Pulmonary artery endothelial cell (primary cell): ENCODE data around the gene ZBTB32. TPM values are rescaled to one million over a fixed set of nuclear protein-coding genes. Genes with fewer than 3 reads are reported as not detected.

Source experiments
- DNase-seq: peaks from one replicate; pipeline ENCODE4 v3.0.0-alpha.2; 2011; ENCODE audit warnings: low read depth, low spot score
- total RNA-seq: library from RNA; depleted of rRNA; stranded (reverse); fragments of >200 nt; gene quantifications from 2 replicates; pipeline ENCODE4 v1.2.3, GENCODE V29; 2014

ZBTB32 gene
- total RNA-seq, 1 donor from 2014 or later: not detected

DNA sequence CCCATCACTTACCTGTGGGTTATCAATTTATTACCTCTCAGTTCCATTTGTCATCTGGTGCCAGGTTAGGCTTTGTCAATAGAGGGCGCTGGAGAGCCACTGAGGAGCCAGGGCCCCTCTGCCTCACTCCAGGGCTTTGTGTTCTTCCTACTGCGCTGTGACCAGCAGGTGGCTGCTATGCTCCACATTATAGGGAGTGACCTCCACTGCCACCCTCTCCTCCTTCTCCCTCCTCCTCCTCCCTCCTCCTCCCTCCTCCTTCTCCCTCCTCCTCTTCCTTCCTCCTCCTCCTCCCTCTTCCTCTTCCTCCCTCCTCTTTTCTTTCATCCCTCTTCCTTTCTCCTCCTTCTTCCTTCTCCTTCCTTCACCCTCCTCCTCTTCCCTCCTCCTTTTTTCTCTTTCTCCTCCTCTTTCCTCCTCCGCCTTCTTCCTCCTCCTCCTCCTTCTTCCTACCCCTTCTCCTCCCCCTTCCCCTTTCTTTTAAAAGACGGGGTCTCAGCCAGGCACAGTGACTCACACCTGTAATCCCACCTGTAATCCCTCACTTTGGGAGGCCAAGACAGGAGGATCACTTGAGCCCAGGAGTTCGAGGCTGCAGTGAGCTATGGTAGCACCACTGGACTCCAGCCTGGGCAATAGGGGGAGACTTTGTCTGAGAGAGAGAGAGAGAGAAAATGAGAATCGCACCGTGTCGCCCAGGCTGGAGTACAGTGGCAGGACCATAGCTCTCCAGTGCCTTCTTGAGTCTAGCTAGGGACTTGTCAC lies 10.3 kb upstream of the ZBTB32 start:
- DNase-seq: peak; percentile 47

DNA sequence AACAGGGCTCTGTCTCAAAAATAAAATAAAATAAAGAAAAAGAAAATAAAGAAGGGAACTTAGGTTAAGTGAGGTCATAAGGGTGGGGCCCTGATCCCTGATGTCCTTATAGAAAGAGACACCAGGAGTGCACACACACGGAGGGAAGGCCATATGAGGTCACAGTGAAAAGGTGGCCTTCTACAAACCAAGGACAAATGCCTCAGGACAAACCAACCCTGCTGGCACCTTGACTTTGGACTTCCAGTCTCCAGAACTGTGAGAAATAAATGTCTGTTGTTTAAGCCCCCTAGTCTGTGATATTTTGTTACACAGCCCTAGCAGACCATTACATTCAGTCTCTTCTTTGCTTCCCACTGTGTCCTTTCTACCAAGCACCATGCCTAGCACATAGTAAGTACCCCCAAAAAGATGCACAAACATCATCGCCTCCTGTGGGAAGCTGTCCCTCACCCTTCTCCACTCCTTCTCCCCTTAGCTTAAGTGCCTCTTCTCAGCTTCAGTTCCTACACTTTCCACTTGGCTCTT lies 8.4 kb upstream of the ZBTB32 start:
- no peak for DNase-seq

DNA sequence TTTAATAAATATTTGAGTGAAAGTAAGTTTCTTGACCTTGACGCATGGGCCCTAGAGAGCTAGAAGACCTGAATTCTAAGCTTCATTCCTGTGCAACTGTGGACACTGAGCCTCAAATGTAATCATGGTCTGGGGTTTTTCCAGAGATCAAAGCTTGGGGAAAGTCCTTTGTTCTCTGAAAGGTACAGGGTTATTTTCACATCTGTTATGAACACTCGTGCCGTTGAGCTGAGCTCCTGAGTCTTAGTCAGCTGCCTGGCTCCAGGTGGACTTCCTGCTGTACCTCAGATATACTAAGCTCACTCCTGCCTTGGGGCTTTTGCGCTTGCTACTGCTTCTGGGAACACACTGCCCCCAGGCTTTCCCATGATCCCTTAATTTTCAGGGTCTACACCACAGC lies 7.5 kb upstream of the ZBTB32 start:
- no peak for DNase-seq

DNA sequence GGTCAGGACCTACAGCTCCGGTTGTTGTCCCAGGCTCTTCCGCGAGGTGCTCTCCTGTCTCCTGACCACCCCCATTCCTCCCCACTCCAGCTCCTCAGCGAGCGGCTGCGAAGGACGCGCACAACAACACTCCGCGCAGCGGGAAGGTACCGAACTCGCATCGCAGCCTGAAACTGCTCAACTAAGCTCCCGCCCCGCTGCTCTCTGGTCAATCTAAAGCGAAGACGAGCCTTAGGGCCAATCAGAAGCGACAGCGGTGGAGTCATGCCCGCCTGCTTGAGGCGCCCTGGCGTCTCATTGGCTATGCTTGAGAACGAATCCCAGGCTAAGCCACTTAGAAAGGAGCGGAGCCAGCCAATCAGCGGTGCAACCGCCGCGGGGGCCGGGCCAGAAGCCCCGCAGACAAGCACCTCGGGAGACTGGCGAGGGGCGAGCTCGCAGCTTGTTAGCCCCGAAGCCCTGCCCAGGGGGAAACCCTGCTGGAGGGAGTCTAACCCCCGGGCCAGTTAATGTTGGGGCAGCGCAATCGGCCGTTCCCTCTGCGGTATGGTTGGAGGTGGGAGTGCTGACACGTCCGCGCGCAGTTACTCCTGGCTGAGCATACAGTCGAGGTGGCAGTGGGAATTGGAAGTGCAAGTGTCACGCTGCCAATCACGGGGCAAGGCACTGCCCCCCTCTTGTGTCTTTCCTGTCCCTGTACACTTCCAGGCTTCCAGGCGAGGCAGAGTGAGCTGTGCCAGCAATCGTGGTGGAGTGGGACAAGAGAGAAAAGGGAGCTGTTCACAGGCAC lies 1.9 kb upstream of the ZBTB32 start:
- peak; percentile 94 for DNase-seq

DNA sequence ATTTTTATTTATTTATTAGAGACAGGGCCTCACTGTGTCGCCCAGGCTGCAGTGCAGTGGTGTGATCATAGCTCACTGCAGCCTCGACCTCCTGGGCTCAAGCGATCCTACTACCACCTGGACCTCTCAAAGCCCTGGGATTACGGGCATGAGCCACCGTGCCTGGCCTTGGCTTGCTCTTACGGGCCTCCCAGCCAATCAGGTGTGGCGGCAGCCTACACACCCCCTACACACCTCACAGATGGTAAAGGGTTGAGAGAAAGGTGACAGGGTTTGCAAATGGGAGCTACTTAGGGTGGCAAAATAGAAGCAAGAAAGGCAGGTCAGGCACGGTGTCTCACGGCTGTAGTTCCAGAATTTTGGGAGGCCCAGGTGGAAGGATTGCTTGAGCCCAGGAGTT lies 1.0 kb upstream of the ZBTB32 start:
- DNase-seq: no peak

DNA sequence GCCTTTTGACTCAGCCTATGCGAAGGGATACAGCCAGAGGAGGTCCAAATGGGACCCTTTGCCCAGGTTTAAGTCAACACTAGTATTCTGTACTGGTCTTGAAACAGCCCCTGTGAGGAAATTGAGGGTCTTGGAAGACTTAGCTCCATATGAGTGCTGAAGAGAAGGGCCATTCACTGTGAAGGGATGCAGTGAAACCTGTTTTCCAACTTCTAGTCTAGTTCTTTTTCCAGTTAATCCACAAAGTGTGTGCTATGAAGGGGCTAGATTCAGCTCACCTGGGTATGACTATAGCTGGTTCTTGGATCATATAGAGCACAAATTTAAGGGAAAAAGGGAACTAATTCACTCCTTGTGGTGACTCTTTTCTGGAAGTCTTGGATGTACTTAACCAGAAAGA lies 4.0 kb downstream of the ZBTB32 start:
- DNase-seq: no peak

DNA sequence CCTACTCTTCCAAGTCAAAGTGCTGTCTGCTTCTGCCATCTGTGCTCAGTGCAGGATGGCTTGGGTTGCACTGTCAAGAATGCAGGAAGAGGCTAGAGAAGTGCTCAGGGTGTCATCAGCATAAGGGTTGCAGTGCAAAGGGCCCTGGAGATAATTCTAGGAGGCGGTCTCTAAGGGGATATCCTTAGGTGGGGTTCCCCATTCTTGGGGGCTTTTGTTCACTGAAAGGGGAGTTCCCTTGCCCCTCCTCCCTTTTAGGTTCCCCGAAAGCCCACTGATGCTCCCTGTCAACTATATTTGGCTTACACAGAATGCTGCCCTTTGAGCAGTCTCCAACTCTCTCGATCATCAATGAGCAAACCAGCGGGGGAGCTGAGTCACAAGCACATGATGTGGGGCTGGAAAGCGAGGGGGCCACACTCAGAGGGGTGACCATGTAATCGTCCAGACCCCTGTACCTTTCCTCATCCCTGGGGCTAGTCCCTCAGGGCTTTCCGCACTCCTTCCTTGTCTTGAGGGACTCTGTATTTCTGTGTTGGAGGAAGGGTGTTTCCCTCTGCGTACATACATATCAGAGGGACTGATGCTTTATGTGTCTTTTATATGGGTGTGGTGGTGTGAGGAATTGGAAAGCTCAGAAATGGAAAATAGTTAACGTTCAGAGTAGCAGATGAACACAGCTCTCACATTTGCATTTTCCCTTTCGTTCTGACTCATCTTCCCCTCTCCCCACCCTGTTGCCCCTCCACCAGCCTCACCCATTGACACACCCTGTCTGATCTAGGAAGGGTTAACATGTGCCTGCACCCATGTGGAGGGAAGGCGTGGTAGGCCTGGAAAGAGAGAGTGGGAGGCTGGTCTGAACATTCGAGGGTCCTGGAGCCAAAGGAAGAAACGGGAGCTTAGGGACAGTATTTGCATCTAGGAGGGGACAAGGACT lies 6.7 kb downstream of the ZBTB32 start:
- DNase-seq: no peak

DNA sequence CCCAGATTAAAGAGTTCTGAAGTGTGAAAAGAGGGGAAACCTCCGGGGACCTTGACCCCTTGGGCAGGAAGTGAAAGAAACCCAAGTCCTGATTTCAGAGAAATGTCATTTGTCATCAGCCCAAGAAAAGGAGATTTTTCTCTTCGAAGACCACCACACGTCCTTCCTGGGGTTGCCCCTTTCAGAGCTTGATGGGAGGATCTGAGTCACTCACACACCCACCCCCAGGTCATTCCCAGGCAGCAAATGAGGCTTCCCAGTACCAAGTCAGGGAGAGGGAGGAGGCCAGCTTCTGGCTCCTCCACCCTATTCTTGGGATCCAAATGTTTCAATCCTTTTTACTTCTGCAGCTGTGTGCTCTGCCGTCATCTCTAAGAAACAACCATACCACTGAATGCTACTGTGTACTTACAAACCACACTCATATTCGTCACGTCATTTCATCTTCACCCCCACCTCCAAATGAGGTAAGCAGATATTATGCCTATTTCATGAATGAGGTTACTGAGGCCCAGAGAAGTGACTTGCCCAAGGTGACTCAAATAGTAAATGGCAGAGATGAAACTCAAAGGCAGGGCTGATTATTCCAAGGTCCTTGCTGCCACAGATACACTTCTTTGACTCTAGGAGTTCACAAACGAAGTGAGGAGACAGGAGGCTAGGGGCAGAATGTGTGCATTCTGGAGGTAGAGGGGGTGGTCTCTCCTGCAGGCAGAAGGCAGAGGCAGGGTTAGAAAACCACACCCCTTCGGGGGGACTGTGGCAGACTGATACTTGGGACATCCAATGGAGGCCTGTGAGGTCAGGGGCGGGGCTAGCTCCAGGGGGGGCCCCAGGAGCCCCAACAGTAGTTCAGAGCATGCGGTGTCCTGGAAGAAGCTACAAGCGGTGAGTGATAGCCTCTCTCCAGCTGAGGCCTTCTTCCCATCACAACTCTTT lies 8.5 kb downstream of the ZBTB32 start:
- no peak for DNase-seq

DNA sequence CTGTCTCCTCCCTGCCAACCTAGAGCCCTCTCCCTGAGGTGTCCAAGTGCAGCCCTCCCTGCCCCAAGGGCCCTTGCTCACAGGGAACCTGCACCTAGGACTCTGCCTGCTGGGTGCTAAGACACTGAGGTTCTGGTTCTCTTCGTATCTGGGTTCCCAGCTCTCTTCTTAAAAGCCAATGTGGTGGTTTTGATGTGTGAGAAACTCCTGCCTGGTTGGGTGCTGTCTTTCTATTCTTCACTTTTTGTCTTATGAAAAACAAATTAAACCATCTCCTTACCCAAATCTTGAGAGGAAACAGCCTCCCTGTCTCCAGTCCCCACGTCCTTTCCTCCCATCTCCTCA lies 9.1 kb downstream of the ZBTB32 start:
- DNase-seq: no peak

DNA sequence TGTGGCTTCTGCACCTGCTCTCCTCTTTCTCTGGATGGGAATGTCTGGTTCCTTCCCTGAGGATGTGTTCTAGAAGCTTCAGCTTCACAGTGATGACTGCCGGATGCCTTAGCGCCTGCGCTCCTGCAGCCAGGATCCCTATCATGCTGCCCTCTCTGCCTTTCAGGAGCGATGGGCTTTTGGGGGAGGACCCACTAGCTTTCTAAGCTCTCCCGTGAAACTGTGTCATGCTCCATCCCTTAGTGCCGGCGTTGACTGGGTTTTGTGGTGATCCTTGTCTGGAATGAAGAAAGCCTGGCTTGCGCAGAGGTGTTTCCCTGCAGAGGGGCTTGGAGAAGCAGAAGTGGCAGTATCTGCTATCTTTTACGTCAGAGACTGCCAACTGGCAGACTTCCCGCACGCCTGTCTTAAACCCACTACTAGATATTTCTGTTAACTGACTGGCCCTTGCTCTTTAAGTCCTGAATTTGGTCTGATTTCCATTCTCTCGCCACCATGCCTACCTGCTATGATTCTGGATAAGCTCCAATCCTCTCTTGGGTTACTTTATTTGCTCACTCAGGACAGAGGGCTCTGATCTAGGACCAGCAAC lies 9.6 kb downstream of the ZBTB32 start:
- DNase-seq: no peak

DNA sequence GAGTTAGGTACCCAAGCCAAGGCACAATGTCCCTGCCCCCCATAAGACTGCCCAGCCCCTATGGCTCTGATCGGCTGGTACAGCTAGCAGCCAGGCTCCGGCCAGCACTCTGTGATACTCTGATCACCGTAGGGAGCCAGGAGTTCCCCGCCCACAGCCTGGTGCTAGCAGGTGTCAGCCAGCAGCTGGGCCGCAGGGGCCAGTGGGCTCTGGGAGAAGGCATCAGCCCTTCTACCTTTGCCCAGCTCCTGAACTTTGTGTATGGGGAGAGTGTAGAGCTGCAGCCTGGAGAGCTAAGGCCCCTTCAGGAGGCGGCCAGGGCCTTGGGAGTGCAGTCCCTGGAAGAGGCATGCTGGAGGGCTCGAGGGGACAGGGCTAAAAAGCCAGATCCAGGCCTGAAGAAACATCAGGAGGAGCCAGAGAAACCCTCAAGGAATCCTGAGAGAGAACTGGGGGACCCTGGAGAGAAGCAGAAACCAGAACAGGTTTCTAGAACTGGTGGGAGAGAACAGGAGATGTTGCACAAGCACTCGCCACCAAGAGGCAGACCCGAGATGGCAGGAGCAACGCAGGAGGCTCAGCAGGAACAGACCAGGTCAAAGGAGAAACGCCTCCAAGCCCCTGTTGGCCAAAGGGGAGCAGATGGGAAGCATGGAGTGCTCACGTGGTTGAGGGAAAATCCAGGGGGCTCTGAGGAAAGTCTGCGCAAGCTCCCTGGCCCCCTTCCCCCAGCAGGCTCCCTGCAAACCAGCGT lies 10.4 kb downstream of the ZBTB32 start:
- no peak for DNase-seq

DNA sequence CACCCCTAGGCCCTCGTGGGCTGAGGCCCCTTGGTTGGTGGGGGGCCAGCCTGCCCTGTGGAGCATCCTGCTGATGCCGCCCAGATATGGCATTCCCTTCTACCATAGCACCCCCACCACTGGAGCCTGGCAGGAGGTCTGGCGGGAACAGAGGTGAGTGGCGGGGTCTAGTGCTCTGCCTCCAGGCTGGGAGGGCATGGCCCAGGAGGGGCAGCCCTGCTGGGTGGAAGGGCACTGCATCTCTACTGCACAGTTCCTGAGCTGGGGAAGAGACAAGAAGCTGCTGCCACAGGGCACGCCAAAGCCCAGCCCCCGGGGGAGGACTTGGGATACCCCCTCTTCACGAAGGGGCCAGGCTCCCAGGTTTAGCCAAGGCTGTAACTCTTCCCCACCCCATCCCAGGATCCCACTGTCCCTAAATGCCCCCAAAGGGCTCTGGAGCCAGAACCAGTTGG lies 11.0 kb downstream of the ZBTB32 start:
- DNase-seq: no peak

DNA sequence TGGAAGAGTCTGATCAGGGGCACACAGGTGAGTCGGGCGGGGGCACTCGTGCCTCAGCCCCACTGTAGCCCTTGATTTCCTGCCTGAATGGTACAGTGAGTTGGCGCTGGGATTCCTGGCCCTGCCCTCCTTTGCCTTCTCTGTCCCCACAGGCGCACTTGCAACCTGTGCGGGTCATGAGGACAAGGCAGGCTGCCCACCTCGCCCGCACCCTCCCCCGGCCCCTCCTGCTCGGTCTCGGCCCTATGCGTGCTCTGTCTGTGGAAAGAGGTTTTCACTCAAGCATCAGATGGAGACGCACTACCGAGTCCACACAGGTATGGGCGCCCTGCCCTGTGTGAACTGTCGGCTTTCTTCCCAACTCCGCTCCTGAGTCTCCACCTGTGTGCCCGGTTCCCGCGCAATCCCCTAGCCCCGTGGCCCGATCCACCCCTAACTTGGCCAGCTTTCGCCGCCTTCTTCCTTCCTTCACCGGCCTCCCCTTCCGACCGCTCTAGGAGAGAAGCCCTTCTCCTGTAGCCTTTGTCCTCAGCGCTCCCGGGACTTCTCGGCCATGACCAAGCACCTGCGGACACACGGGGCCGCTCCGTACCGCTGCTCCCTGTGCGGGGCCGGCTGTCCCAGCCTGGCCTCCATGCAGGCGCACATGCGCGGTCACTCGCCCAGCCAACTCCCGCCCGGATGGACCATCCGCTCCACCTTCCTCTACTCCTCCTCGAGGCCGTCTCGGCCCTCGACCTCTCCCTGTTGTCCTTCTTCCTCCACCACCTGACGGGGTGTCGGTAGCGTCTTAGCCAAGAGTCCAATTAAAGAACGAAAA lies 11.8 kb downstream of the ZBTB32 start:
- no peak for DNase-seq

DNA sequence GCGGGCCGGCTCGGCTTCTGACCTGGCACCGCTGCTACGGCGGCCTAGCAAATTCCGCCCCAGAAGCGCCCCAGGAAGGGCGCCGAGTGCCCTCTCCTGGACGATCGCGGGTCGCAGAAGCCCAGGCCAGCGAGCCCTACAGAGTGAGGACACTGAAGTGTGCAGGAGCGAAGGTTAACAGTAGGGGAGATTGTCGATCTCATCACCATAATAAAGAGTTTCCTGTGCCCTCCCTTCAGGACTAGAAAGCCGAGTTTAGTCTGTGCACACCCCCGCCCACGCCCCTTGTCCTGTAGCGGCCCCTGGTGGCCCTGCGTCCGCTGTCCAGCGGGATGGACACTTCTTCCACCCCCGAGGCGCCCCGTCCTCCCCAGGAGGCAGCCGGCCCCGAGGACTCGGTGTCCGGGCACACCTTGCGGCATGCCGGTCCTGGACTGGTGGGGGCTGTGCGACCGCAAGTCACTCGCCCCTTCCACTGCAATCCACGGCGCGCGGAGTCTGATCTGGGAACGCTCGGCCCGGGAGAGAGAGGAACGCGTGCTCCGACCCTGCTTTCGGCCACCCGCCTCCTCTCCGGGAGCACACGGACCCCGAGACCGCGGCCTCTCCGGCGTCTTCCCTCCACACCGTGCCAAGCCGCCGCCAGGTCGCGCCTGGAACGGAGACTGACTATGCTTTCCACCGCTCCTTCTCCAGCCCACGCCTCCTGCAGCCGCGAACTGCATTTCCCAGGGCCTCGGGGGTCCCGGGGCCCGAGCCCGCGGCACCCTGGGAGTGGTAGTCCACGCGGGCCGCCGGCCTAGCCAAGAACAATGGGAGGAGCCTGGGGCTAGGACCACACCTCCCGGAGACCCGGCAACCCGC lies 12.7 kb downstream of the ZBTB32 start:
- DNase-seq: peak; percentile 88

DNA sequence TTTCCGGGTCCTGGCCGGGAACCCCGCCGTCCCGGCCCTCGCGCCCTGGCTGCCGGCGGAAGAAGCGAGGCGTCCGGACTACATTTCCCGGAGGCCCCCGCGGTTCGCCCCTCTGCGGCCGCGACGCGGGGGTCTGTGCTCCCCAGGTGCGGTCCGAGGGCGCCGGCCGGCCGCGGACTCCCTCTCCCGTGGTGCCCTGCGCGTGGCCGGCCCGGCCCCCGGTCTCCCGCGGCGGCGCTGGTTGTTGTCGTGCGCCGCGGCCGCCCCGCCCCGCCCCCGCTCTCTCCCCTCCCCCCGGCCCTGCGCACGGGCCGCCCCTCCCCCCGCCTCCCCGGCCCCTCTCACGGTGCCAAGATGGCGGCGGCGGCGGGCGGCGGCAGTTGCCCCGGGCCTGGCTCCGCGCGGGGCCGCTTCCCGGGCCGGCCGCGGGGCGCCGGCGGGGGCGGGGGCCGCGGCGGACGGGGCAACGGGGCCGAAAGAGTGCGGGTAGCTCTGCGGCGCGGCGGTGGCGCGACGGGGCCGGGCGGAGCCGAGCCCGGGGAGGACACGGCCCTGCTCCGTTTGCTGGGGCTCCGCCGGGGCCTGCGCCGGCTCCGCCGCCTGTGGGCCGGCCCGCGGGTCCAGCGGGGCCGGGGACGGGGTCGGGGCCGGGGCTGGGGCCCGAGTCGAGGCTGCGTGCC lies 13.4 kb downstream of the ZBTB32 start, which contains the start of gene KMT2B:
TSS of gene KMT2B (plus strand) at position 339 of the 680 bp plus-strand sequence. CDS start at position 355, 16 bp downstream.
- DNase-seq: no peak

DNA sequence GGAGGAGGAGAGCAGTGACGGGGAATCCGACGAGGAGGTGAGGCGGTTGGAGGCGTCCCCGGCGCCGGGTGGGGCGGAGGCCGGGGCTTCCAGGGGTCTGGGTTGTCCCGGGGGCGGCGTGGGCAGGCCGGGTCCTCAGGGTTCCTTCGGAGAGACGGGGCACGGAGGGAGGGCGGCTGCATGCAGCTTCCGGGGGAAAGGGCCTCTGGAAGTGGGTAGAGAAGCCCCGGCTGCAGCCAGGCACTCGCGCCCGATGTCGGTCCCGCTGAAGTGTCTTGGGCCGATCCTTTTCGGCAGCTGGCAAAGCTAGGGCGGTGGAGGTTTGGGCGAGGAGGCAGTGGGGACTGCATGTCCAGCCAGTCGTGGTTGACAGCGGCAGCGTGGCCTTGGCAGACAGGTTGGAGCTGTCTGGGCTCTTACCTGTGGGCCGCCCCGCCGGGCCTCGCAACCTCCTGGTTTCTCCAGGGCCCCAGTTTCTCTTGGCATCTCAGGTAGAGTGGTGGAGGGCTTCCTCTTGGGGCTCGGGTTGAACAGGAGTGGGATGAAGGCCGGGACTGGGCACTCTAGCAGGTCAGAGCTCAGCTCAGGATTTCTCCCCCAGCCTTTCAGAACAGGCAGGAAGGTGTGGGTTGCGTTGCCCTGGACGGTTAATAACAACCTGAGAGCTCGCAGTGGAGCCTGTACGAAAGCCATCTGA lies 14.1 kb downstream of the ZBTB32 start:
- no peak for DNase-seq
